Fibroblast of the aortic adventitia (primary cell): ENCODE results near the gene TMPRSS13. TPM values are rescaled to one million over a fixed set of nuclear protein-coding genes. Genes with fewer than 3 reads are reported as not detected.
"Not testable (repeated sequence)": the region's sequence is repeated elsewhere in the genome, so short reads cannot be mapped to it uniquely, and the experiment has no call there.

Experiments used
- DNase-seq: peaks from one replicate; pipeline ENCODE4 v3.0.0-alpha.2; 2010; ENCODE audit warnings: low read depth
- H3K4me3 ChIP-seq: 2 replicates; pipeline ENCODE4 v1.5.1; 2011; ENCODE audit warnings: low read depth, mild to moderate bottlenecking, control low read depth, low read length, moderate library complexity
- total RNA-seq: library from RNA; depleted of rRNA; stranded (reverse); fragments of >200 nt; gene quantifications from 2 replicates; pipeline ENCODE4 v1.2.3, GENCODE V29; 2012; ENCODE audit warnings: low replicate concordance
- TF ChIP-seq, protein P1 (sequence below): IDR thresholded peaks from 2 replicates; pipeline ENCODE4 v1.5.1; 2011; ENCODE audit warnings: mild to moderate bottlenecking, low read length, control low read depth, inconsistent platforms; ENCODE audit not compliant: insufficient read depth

TMPRSS13 gene
- total RNA-seq, 1 donor, result not detected

GRCh38 chr11:117930668-117931330, 1.6 kb upstream of the TMPRSS13 start:
- TF ChIP-seq, protein P1, sequence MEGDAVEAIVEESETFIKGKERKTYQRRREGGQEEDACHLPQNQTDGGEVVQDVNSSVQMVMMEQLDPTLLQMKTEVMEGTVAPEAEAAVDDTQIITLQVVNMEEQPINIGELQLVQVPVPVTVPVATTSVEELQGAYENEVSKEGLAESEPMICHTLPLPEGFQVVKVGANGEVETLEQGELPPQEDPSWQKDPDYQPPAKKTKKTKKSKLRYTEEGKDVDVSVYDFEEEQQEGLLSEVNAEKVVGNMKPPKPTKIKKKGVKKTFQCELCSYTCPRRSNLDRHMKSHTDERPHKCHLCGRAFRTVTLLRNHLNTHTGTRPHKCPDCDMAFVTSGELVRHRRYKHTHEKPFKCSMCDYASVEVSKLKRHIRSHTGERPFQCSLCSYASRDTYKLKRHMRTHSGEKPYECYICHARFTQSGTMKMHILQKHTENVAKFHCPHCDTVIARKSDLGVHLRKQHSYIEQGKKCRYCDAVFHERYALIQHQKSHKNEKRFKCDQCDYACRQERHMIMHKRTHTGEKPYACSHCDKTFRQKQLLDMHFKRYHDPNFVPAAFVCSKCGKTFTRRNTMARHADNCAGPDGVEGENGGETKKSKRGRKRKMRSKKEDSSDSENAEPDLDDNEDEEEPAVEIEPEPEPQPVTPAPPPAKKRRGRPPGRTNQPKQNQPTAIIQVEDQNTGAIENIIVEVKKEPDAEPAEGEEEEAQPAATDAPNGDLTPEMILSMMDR, result no peak
- H3K4me3 ChIP-seq, result no peak overlapping the region
- no peak for DNase-seq

GRCh38 chr11:117929916-117930570, 841 bp upstream of the TMPRSS13 start:
- H3K4me3 ChIP-seq, result no peak overlapping the region

DNA sequence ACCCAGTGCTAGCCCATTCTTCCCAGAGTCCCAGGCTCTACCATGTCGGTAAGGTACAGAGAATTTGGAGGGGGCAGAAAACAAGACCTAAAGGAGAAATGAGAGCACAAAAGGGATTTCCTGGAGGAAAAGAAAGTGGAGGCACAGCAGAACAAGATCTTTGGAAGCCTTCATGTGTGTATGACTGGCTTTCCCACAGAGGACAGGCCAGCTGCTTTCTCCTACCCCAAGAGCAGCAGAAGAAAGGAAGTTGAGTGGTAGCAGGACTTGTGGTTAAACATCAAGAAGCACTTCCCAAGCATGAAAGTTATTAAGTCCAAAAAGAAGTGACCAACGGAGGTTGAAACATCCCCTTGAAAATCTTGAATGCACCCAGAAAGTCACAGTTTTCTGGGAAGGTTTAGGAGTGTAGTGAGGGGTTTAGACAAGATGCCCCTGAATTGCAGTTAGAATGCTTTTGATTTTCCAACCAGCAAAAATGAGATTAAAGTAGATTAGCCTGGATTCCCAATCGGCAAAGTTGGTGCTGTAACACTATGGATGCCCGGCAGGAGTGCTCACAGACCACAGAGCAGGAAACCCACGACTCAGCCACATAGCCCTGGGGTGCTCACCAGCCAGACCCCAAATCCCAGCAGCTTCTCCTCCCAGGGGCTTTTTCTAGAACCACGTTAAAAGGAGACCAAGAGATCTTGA, 608 bp downstream of the TMPRSS13 start:
- no peak overlapping the region for H3K4me3 ChIP-seq
- TF ChIP-seq, protein P1, result no peak
- DNase-seq, result no peak

More at GRCh38 chr11:117929916-117930570, 841 bp upstream of the TMPRSS13 start:
- no peak for DNase-seq
- TF ChIP-seq, protein P1, result no peak

DNA sequence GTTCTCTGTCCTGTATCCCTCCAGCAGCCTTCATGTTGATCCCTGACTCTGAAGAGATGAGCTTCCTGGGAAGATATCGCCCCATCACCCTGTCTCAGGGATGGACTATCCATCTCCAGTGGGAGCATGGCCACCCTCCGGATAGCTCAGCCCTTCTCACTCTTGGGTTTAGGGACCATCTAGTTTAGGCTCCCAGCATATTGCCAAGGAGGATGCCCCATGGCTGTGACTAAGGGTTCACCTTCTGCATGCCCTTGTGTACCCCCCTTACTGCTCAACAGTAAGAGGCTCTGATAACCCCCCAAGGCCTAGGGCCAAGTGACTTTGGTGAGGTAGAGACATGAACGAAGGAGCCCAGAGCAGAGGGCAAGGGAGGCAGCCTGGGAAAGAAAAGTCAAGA, 1.3 kb downstream of the TMPRSS13 start:
- no peak overlapping the region for H3K4me3 ChIP-seq
- DNase-seq, result no peak
- TF ChIP-seq, protein P1, result no peak

- DNase-seq, result not testable (repeated sequence)
These were observed 3.0 kb downstream of the TMPRSS13 start for GRCh38 chr11:117926166-117926565.

DNA sequence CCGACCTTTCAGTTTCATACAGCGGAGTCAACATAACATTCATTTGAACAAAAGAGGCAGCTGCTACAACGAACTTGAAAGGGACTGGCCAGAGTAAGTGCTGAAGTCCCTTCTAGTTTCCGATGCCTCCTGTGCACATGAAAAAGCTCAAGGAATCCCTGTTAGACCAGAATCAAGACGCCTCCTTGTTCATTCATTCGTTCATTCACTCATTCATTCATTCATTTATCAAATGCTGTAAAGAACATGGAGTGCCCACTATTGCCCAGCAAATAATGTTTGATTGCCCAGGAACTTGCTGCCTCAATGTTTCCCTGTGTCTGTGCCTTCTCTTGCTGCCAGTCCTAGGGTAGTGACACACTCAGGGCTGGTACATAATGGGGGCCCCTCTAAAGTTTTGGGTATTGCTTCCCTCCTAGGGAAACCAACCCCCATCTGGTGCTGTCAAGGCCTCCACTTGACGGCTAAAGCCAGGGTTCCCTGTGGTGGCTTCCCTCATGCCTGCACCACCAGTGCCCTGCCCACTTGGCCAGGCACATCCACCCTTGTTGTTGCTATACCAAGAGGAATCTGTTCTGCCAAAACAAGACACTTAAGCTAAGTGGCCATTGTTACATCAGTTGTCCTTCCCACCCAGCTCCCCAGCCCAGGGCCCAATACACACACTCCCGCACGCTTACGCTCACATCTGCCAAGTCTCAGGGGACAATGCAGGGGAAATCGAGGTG, 3.8 kb downstream of the TMPRSS13 start:
- no peak for DNase-seq
- TF ChIP-seq, protein P1, result no peak

More at GRCh38 chr11:117926166-117926565, 3.0 kb downstream of the TMPRSS13 start:
- not testable (repeated sequence) for H3K4me3 ChIP-seq

DNA sequence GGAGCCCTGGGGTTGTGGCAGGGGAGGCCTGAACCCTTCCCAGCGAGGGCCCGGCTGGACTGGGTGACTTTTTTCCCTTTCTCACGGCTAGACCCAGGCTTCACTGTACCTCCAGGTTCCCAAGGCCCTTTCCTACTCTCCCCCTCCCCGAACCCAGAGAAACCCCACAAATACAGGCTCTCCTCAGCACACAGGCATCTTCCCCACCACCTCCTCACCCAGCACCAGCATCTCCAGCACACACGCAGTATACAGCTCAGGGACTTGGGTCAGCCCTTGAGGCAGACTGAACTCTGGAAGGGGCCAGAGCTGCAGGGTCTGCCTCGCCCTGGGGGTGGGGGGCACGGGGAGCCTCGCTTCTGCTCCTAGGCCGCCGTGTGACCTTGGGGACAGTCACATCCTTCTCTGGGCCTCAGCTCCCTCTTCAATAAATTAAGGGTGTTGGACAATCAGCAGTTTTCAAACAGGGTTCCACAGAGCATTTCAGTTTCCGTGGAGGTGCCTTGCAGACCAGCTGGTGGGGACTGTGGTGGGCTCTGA, 4.5 kb downstream of the TMPRSS13 start:
- no peak overlapping the region for H3K4me3 ChIP-seq
- no peak for DNase-seq
- TF ChIP-seq, protein P1, result no peak

More for the DNA sequence above, 3.8 kb downstream of the TMPRSS13 start:
- no peak overlapping the region for H3K4me3 ChIP-seq
